Activated CD4-positive, alpha-beta T cell treated with anti-CD3 and anti-CD28 coated beads, Interleukin-2, amount 50 U/mL, for 1 hour (primary cell): ENCODE results near the gene AATK.

Experiments used
- DNase-seq: peaks from one replicate; pipeline ENCODE4 v3.0.0-alpha.2; 2020

Gene AATK

DNA sequence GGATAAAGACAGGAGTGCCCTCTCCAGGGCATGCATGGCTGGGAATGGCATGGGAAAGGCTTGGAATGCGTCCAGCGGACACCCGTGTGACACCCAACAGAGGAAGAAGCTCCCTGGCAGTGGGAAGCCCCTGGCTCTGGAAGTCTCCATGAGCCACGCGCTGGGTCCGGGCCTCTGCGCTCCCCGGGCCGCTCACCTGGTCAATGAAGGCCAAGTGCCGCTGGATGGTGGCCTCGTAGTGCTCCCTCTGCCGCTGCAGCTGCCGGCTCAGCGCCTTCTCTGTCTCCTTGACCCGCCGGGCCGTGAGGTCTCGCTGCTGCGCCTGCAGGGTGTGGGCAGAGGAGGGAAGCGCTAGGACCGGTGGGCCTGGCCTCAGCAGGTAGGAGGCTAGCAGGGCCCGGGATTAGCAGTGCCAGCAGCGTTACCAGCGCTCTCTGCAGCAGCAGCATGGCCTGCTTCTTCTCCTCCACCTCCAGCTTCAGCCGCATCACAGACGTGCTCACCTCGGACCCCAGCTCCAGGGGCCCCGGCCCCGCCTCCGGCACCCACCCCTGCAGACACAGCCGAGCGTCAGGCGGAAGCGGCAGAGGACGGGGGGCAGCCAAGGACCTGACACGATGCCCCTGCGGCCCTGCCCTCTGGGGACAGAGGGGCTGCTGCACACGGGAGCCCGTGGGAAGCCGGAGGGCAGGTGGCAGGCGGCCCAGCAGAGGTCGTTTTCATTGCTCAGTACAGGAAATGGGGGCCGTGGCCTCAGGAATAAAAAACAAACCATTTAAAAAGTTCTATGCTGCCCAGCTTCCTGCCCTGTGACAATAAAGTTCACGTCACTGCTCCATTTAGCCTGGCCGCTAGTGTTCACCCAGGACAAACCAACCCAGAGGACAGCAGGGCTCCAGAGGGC is 30.7 kb upstream of the AATK start:
- DNase-seq: no peak

DNA sequence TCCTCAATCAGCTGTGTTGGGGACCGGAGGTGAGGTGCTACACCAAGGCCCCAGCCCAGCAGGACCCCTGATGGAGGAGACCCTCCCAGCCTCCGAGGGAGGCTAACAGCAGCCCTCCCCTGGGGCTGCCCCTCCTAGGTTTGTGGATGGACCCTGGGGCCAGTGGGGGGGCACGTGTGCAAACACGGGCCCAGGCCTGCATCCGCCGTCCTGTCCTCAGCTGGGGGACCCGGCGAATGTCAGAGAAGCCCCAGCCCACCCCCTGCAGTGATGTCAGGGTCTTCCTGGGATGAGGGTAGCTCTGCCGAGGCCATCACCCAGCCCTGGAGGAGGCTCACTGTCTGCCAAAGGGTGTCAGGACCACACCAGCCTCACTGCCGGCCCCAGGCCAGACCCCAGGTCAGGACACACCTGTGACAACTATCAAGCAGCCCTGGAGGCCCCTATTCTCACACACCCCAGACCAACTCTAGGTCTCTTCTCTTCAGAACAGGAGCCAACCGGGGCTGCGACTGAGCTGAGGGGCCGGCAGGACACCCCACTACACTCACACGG is 30.0 kb upstream of the AATK start:
- DNase-seq: no peak

DNA sequence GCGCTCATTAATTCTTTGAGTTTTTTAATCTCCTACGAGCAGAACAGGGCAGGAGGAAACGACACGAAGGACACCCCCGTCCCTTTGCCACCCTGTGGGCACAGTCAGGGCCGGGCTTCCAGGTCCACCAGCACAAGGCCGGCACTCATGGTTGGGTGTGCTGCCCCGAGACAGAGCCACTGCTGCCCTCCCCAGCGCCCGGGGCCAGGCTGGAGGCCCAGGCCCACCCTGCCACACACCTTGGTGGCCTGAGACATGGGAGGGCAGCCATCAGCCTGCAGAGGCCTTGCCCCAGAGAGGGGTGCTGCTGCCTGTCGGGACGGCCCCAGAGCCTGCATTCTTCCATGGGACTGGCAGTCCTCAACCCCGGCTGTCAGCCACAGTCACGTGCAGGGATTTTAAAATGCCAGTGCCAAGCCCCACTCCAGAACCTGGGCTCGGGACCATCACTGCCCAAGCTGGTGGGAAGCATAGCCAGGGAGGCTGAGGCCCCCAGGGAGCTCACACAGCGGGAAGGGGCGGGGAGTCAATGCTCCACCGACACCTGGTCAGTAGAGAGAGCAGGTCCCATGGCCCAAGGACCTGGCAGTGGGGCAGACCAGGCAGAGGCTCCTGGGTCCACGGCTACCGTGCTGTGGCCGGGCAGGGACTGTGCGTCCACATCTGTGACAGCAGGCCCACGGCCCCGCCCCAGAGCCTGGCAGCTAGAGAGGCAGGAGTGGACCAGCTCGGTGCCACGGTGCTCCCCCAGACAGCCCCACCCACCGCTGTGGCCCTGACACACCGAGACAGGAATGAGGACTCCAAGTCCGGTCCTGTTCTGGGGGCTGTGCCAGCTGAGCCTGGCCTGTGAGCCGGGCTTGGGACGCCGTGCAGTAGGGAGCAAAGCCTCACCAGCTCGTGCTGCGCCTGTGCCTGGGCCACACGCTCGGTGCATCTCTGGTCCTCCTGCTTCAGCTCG is 29.2 kb upstream of the AATK start:
- DNase-seq: no peak

DNA sequence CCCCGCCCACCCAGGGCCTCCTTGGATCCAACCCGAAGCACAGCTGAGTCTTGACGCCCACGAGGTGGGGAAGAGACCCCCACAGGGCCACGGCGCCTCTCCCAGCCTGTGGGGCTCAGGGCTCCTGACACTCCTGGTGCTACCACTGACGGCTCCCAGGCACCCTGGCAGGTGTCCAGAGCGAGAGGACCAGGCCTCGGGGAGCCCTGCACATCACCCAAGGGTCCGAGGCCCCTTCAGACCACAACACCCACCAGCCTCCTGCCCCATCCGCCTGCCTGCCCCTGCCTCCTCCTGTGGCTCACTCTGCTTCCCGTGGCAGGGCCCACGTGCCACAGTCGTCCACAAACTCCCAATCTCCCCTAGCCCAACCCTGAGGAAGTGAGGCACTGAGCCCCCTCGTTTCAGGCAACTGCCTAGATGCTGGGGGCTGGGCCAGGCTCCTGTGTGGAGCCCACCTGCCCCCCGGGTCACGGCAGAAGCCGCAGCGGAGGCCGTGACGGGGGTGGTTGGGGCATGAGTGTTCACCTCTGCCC is 28.3 kb upstream of the AATK start:
- DNase-seq: no peak

DNA sequence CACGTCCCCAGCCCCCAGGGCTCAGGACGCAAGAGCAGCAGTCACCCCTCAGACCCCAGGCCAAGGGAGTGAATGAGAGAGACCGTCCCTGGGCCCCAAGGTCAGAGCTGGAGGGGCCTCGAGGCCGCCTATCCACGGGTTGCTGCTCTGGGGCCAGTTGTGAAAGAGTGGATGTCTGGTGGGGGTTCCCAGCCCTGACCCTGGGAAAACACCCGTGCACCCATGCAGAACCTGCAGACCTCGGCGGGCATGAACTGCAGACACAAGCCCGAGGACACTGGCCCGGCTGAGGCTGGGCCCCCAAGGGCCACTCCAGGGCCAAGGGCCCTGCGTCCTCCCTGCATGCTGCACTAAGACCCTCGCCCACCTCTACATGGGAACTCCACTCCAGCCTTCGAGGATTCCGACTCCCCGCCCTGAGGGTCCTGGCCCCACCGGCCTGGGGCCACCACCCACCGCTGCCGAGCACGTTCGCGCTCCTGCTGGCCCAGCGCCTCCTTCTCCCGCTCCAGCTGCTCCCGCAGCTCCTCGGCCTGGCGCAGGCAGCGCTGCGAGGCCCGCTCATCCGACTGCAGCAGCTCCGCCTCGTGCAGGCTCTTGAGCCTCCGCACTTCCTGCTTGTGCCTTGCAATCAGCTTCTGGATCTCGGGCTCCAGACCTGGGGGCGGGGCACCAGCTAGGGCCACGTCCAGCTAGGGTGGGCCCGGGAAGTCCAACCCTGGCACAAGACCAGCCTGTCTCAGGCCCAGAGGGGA is 27.6 kb upstream of the AATK start:
- no peak for DNase-seq

DNA sequence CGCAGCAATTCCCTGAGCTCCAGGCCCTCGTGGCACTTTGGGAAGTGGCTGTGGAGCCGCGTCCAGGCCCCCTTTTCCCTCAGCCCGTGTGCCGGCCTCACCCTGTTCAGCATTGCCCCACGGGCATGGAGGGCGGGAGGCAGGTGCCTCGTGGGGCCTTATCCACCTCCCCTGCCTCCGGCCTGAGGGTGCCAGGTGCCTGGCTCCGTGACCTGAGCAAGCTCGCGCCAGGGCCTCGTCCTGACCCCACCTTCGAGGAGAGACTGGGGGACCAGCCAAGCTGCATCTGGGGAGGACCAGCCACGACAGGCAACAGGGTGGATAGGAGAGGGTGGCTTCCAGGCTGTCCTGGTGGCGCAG is 27.0 kb upstream of the AATK start:
- DNase-seq: no peak

DNA sequence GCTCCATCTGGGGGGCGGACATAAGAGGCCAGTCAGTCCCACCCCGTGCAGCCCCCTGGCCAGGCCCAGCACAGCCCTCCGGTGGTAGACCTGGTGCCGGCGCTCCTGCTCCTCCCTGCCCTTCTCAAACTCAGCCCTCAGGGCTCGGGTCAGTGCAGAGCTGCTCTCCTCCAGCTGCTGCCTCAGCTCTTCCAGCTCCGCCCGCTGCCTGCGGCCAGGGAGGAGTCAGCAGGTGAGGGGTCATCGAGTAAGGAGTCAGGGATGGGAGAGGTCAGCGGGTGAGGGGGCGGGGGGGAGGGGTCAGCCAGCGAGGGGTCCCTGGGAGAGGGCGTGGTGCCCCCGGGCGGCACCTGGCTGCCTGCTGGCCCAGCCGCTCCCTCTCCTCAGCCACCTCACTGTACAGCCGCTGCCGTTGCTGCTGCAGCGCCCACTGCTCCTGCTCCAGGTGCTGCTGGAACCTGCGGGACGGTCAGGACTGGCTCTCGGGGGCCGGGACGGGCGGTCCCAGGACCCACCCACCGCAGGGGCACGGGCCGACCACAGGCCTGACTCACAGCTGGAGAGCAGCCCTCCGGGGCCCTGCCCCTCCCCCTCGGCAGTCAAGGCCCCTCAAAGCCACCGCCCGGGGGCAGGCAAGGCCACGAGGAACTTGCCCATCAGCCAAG is 26.5 kb upstream of the AATK start:
- DNase-seq: no peak

DNA sequence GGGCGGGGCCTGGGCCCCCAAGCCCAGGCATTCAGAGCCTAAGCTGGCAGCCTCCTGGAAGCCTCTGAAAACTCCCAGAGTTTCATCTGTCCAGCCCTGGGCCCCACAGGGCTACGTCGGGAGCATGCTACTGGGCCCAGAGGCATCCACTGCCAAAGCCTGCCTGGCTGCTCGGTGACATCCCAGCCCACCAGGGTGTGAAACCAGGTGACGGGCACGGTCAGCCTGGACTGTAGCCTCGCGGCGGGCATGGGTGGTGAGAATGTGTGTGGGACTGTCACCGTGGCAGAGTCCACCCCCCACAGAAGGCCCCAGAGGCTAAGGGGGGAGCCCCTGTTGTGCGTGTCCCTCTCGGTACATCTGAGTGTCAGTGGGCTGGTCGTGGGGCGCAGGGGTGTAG is 25.6 kb upstream of the AATK start:
- DNase-seq: no peak

DNA sequence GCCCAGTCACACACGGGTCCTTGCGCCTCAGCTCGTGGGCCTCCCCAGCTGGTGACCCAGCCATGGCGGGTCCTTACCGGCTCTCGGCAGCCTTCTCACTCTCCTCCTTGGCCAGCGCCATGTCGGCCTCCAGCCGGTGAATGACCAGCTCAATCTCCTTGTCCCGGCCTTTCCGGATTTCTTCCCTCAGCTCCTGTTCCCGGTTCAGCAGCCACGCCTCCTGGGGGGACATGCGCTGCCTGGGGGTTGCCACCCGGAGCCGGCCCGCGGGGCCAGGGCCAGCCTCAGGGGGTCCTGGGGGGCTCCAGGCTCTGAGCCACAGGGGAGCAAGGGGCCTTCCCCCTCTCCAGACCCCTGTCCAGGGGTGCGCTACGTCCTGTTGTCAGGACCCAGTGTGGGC is 25.1 kb upstream of the AATK start:
- no peak for DNase-seq

DNA sequence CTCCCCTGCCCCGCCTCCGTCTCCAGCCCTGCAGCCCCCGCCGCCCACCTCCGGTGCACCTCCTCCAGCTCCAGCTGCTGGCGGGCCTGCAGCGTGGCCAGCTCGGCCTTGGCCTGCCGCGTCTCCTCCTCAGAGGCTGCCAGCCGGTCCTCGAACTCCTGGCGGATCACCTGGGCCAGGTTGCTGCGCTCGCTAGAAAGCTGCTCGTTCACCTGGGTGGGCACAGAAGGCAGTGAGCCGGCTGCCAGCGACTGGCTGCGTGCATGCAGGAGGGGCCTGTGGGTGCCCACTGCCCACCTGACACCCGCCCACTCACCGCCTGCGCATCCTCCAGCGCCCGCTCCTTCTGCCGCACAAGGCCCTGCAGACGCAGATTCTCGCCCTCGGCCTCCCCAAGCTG is 24.6 kb upstream of the AATK start:
- no peak for DNase-seq

DNA sequence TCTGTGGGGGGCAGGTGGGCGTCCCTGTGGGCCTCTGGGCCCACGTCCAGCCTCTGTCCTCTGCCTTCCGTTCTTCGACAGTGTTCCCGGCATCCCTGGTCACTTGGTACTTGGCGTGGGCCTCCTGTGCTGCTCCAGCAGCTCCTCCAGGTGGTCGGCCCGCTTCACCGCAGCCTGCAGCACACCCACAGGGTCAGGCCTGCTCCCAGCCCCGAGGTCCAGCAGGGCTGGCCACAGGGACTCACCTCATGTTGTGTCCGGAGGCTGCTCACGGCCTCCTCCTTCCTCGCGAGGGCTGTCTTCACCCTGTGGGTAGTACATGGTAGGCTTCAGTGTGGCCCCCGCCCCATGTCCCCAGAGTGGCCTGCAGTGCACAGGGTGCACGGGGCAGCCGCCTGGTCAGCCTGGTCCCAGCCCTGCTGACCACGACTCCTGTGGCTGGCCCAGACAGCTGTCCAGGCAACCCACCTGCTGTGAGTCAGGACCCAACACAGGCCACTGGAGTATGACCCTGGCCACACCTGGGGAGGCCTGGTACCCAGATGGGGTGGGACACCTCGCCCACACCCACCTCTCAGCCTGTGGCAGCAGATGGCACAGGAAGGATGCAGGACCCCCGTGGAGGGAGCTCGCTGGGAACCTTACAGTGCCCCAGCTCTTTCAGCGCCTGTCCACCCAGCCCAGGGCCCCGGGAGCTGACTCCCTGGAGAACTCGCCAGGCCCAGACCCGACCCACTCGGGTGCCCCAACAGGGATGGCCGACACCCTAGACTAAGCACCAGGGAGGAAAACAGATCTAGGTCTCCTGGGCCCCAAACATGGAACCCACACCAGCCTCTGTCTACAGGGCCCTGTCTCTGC is 23.9 kb upstream of the AATK start:
- DNase-seq: no peak

DNA sequence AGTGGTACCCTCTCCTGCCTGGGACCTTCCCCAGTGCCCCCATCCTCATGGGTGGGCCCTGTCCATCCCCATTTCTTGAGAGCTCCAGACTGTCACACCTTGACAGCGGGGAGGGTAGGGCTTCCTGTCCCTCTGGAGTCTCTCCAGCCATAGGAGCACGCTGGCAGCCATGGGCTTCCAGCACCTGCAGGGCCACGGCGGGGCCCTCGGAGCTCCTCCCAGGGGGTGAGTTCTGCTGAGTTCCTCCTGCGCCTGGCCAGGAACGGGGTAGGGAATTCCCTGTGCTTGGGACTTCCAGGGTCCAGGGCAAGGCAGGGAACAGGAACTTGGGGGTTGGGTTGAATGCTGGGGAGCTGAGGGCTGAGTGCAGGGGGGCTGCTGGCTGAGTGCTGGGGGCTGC is 23.0 kb upstream of the AATK start:
- no peak for DNase-seq

DNA sequence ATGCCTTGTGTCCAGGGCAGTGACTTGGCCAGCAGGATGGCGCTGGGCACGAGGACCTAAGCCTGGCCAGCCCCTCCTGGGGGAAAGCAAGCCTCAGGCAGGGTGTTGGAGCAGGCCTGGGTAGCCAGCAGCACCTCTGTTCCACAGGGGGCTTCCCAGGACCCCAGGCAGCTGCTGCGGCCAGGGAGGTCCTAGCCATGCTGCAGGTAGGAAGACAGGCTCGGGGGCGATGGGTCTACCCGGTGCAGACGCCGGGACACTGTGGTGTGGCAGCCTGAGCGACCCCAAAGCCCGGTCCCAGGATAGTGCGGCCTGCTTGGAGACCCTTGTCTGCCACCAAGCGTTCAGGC is 22.4 kb upstream of the AATK start:
- no peak for DNase-seq

DNA sequence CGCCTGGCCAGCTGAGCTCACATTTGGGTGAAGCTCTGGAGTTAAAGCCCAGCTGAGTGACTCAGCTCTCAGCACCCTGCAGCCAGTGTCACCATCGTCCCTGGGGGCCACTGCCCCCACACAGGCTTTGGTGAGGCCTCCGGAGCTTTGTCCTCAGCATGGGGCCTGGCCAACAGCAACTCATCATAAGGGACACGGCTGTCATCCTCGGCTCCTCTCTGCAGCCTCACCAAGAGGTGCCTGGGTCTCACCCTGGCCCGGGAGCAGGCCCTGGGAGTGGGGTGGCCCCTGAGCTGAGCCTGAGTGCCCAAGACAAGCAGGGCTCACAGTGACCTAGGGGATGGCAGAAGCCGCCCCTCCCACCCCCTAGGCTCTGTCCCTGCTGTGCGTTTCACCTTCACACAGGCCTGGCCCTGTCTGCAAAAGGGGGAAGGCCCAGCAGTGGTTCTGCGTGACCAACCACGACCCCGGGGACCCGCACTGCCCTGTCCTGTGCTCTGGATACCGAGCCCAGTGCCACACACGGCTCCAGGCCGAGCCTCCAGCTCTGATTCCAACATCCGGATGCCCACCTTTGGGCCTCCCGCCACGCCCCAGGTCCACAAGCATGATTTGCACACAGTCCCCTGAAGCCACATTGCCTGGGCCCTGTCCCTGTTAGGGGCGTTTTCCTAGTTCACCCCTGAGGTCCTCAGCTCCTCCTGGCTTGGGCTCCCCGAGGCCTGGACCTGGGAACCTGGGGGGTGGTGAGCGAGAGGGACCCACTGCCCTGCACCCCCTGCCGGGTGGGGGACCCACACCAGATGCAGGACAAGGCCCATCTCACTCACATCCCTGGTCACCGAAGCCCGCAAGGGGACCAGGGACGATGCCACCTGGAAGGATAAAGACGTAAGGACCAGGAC is 21.8 kb upstream of the AATK start:
- no peak for DNase-seq

DNA sequence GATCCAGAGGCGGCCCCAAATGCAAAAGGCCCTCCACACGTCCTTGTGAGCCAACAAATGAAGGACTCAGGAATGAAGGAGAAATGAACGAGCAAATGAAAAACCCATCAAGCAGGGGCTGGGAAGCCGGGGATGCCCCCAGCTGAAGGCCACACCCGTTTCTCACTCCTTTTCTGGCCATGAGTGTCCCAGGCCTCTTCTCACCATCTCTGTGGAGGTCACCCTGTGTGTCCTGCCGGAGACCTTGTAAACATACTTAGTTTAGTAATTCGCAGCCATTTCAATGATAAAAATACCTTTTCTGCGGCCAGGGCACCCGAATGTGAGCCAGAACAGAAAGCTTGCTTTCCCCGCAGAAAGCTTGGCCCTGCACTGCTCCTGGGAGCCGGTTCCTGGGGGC is 21.1 kb upstream of the AATK start:
- no peak for DNase-seq

DNA sequence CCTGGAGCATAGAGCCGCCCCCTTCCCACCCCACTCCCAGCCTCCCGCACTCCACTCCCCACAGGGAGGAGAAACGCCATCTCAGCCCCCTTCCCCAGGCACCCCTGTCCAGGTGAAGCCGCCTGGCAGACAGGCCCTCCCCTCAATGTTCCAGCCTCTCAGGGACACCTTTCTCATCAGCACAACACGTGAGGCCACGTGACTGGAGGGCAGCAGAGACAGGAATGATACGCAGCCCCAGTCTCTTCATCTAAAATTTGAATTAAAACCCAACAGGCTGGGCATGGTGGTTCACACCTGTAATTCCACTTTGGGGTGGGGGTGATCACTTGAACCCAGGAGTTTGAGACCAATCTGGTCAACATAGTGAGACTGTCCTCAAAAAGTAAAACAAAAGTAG is 20.2 kb upstream of the AATK start:
- DNase-seq: no peak

DNA sequence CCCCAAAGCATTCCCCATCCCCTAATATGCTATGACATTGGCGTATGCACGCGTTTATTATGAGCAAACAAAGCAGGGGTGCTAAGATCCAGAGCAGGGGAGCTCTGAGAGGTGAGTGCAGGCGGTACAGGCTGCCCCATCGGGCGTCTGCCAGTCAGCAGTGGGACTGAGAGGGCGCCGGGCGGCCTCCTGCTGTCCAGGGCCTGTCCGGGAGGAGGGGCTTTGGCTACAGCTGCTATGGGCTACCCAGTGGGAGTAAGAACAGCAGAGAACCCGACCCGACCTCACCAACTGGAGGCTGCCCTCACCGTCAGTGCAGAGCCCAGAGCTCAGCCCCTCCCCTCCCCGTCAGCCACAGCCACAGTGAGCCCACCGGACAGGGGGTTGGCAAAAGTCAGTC is 18.5 kb upstream of the AATK start:
- no peak for DNase-seq

DNA sequence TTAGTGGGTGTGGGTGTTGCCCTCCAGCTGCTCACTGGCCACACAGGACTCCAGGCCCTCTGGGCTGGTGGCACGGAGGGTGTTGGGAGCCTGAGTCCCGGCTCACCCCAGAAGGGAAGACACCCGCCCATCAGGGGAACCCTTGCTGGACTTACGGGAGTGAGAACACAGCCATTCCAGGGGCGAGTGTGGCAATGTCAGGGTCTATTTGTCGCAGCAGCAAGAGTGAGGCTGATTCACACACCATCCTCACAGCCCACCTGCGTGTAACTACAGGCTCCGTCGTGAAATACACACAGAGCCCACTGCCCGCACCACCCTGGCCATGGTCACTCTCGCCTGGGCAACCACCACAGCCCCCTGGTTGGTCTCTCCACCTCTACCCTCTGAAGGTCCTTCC is 17.8 kb upstream of the AATK start:
- DNase-seq: no peak

DNA sequence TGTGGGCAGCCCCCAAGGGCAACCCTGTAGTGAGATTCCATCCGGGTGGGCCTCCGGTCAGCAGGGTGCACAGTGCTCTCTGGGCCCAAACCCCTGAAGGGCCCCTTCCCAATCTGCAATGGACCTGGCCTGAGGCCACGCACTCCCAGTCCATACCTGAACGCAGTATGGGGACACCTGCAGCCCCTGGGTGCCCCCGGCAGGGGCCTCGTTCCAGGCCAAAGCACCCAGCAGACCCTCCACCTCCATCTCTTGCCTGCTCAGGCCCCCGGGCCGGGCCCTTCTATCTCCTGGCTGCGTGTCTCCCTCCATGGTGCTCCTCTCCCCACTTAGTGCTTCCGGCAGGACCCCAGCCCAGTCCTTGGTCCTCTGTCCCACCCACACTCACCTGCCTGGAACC is 17.3 kb upstream of the AATK start:
- no peak for DNase-seq

DNA sequence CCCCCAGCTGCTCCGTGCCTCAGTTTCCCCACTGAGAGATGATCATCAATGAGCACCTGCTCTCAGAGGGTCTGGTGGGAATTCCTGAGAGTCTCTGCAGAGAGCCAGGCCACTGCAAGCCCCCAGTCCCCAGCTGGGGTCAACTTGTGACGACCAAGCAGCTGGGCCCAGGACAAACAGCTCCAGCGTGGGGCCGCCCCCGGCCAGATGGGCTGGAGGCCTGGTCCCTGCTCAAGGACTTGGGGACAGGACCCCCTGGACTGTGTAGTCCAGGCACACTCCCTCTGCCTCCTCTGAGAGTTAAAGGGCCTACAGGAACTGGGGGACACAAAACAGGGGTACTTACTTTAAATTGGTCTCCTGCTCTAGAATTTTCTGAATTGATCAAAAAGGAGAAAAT is 16.6 kb upstream of the AATK start:
- DNase-seq: no peak
